GM18867 (cell line): Measurements from ENCODE around the gene PSTPIP2.

Experiments
- ATAC-seq: cut with Tn5 transposase; IDR thresholded peaks from one replicate; pipeline ENCODE4 v1.9.1; 2021; ENCODE audit warnings: mild to moderate bottlenecking, moderate library complexity; ENCODE audit not compliant: unreplicated experiment

PSTPIP2 gene

GRCh38 chr18:45940724-45941123 lies 131.3 kb downstream of the PSTPIP2 start:
- ATAC-seq: no peak

DNA sequence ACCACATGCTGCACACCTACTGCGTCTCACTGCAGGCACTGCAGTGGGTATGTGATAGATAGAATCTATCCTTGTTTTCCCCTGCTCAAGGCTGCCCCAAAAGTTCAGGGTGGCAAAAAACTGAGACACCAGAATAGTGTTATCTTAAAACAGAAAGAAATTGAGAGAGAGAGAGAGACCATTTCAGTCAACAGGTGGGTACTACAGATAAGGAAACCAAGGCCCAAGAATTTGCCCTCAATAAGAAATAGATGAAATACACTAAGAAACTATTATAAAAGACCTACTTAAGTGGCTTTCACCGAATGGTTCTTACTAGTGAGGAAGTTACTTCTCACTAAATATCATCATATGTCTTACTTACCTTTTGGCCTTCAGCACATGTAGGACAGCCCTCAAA lies 132.8 kb downstream of the PSTPIP2 start:
- ATAC-seq: no peak

DNA sequence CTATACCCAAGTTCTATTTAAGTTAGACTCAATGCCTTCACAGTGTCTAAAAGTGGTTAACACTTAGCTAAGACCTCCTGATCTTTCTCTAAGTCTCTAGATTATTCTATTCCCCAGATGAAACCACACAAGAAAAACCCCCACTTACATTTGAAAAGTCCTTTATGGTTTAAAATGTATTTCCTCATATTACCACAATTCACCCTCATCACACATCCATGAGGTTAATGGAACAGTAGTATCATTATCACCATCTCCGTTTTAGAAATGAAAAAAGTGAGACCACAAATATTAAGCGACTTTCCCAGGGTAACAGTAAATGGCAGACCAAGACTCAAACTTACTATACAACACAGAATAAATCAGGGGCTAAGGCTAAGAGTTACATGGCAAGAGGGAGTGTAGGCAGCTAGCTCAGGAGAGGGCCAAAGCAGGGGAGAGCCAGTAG lies 133.5 kb downstream of the PSTPIP2 start:
- peak; percentile 52 for ATAC-seq

GRCh38 chr18:45935591-45936335 lies 136.3 kb downstream of the PSTPIP2 start:
- ATAC-seq: no peak
